Esophagus (tissue), 2 donors: ENCODE data around the gene LAMA2. TPM values are rescaled to one million over a fixed set of nuclear protein-coding genes. Genes with fewer than 3 reads are reported as not detected.

ENCODE experiments used
- H3K27ac ChIP-seq, 2 donors: one replicate each; pipeline ENCODE4 v1.5.1; 2013; ENCODE audit warnings: low read depth in 2 of 2, mild to moderate bottlenecking in 2 of 2, inconsistent platforms in 1 of 2, low read length in 1 of 2, moderate library complexity in 1 of 2
- H3K27me3 ChIP-seq, 2 donors: one replicate each; pipeline ENCODE4 v1.6.1; 2013; ENCODE audit warnings: low read length in 2 of 2, control low read depth in 1 of 2, mild to moderate bottlenecking in 1 of 2; ENCODE audit not compliant: insufficient read depth in 2 of 2, control insufficient read depth in 1 of 2
- H3K36me3 ChIP-seq, 2 donors: one replicate each; pipeline ENCODE4 v1.6.1; 2013; ENCODE audit warnings: low read length in 1 of 2; ENCODE audit not compliant: control insufficient read depth in 2 of 2, insufficient read depth in 2 of 2
- H3K4me1 ChIP-seq, 2 donors: one replicate each; pipeline ENCODE4 v1.6.1; 2013; ENCODE audit warnings: low read length in 1 of 2; ENCODE audit not compliant: control insufficient read depth in 2 of 2, insufficient read depth in 2 of 2
- H3K4me3 ChIP-seq, 2 donors: one replicate each; pipeline ENCODE4 v1.5.1; 2013; ENCODE audit warnings: low read length in 2 of 2, mild to moderate bottlenecking in 2 of 2, low read depth in 1 of 2, moderate library complexity in 1 of 2
- H3K9me3 ChIP-seq, 2 donors: one replicate each; pipeline ENCODE4 v1.6.1; 2013; ENCODE audit warnings: mild to moderate bottlenecking in 2 of 2, low read depth in 1 of 2, low read length in 1 of 2, moderate library complexity in 1 of 2; ENCODE audit not compliant: control insufficient read depth in 2 of 2, insufficient read depth in 1 of 2
- WGBS, 2 donors: extraction: QIAGEN DNeasy Blood & Tissue Kit; methylation state at CpG; one replicate each; pipeline ENCODE4 v1.1.7; 2013; 5-methylcytosine and 5-hydroxymethylcytosine counted together
- polyA plus RNA-seq, 2 donors: library from polyadenylated mRNA; stranded (reverse); fragments of 200-250 nt; gene quantifications; one replicate each; pipeline ENCODE4 v1.2.3, GENCODE V29; 2013
- donor health status: healthy with polysubstance abuse.
- donor health status: Bipolar disorder and iron deficiency.

Gene LAMA2
- polyA plus RNA-seq, 2 donors, result 0.67 to 2.7 TPM

- 94 to 95% methylated on average over 1 of the region's 1 CpG for WGBS, 2 donors
- Histone ChIP-seq H3K36me3 (no peaks in the 10 kb centered on the region), H3K9me3 (no peaks in the 10 kb centered on the region), H3K27me3 (no peaks in the 10 kb centered on the region), H3K27ac (no peak overlapping the region), H3K4me1 (no peaks in the 10 kb centered on the region), H3K4me3 (no peak overlapping the region)
These were observed 426.2 kb downstream of the LAMA2 start for GRCh38 chr6:129309154-129309553.

- WGBS, 2 donors, result 38 to 51% methylated on average over 3 of the region's 3 CpGs
- no peak overlapping the region for H3K4me3 ChIP-seq
- no peak overlapping the region for H3K27ac ChIP-seq
These were observed 429.9 kb downstream of the LAMA2 start for GRCh38 chr6:129312880-129313279.

DNA sequence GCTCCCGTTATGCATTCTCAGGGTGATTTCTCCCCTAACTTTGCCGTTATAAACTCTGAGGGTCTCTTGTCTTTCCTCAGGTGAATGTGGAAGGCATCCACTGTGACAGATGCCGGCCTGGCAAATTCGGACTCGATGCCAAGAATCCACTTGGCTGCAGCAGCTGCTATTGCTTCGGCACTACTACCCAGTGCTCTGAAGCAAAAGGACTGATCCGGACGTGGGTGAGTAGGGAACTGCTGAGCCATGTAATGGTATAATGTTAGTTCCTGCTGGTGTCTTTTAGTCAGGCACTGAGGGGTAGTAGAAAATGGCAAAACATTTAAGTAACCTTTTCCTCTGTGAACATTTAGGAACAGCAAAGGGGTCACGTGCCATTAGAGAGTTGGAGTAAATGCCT is 431.6 kb downstream of the LAMA2 start:
- no peak overlapping the region for H3K27ac ChIP-seq
- no peaks in the 10 kb centered on the region for H3K9me3 ChIP-seq
- H3K4me3 ChIP-seq, result no peak overlapping the region
- no peaks in the 10 kb centered on the region for H3K36me3 ChIP-seq
- 89% methylated on average over 9 of the region's 9 CpGs for WGBS, 2 donors
- no peaks in the 10 kb centered on the region for H3K27me3 ChIP-seq
- H3K4me1 ChIP-seq, result no peaks in the 10 kb centered on the region

More at GRCh38 chr6:129312880-129313279, 429.9 kb downstream of the LAMA2 start:
- Histone ChIP-seq H3K9me3 (no peaks in the 10 kb centered on the region), H3K27me3 (no peaks in the 10 kb centered on the region), H3K36me3 (no peaks in the 10 kb centered on the region), H3K4me1 (no peaks in the 10 kb centered on the region)

DNA sequence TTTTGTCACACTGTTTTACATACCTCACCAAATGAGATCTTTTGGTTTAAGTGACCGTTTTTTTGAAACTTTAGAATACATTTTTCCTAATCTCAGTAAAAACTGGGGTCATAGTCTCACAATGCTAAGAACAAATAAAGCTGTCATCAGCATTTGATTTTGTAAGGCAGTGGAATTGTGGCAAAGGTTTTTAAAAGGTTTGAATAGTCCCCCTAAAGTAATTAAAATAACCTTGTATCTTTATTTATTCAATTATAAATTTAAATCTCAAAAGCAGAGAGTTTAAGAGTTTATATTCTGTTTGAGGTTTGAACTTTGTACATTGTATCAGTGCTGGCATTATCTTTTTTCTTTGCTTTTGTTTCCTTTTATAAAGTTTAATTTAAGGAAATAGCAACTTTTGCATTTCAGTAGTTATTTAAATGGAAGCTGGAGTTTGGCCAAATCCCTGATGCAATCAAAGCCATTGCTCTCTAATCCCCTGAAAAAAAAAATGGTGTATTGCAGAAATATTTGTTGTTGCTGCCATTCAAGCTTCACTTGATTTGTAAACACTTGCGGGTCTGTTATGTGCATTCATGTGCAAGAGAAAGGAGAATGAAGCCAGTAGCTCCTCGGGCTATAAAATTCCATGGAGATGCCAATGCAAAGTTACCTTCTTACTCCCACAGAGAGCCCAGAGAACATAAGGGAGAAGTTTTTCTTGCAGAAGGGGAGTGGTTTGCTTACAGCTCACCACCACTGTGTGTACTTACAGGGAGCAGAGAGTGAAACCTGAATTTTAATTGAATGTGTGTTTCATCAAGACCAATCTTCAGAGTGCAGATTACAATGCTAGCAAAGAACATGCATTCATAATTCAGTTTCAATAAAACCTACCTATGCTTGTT is 435.2 kb downstream of the LAMA2 start:
- 23 to 25% methylated on average over 3 of the region's 3 CpGs for WGBS, 2 donors
- Histone ChIP-seq H3K4me1 (no peaks in the 10 kb centered on the region), H3K4me3 (no peak overlapping the region), H3K9me3 (no peaks in the 10 kb centered on the region), H3K27me3 (no peaks in the 10 kb centered on the region), H3K27ac (no peak overlapping the region), H3K36me3 (no peaks in the 10 kb centered on the region)

GRCh38 chr6:129320892-129321291 is 438.0 kb downstream of the LAMA2 start:
- no peaks in the 10 kb centered on the region for H3K4me1 ChIP-seq
- H3K36me3 ChIP-seq, result no peaks in the 10 kb centered on the region
- 57 to 62% methylated on average over 2 of the region's 2 CpGs for WGBS, 2 donors
- no peak overlapping the region for H3K27ac ChIP-seq
- H3K4me3 ChIP-seq, result no peak overlapping the region
- H3K9me3 ChIP-seq, result no peaks in the 10 kb centered on the region
- H3K27me3 ChIP-seq, result no peaks in the 10 kb centered on the region

DNA sequence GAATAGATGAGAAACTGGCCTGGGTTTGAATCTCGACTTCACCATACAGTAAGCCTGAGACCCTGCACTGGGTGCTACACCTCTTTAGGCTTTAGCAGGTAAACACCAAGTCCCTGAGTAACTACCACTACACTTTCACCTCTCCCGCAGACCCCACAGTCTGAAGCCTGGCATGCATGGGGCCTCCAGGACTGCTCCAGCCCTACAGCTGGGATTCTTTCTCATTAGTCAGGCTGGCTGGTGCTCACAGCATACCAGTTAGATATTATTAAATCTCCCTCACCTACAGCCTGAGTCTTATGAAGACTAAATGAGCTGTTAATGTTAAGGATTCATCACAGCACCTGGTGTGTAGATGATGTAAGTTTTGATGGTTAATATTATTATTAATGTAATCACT is 438.4 kb downstream of the LAMA2 start:
- H3K4me3 ChIP-seq, result no peak overlapping the region
- H3K27me3 ChIP-seq, result no peaks in the 10 kb centered on the region
- H3K27ac ChIP-seq, result no peak overlapping the region
- H3K4me1 ChIP-seq, result no peaks in the 10 kb centered on the region
- WGBS, 2 donors, result 65 to 76% methylated on average over 2 of the region's 2 CpGs
- H3K36me3 ChIP-seq, result no peaks in the 10 kb centered on the region
- H3K9me3 ChIP-seq, result no peaks in the 10 kb centered on the region

GRCh38 chr6:129324345-129324744 is 441.4 kb downstream of the LAMA2 start:
- Histone ChIP-seq H3K27me3 (no peaks in the 10 kb centered on the region), H3K4me3 (no peak overlapping the region), H3K4me1 (no peaks in the 10 kb centered on the region), H3K27ac (no peak overlapping the region), H3K9me3 (no peaks in the 10 kb centered on the region), H3K36me3 (no peaks in the 10 kb centered on the region)
- 92 to 97% methylated on average over 5 of the region's 5 CpGs for WGBS, 2 donors

- Histone ChIP-seq H3K27me3 (no peaks in the 10 kb centered on the region), H3K4me3 (no peak overlapping the region)
- WGBS, 2 donors, result 84 to 86% methylated on average over 4 of the region's 4 CpGs
These were observed 446.7 kb downstream of the LAMA2 start for GRCh38 chr6:129329678-129330077.

DNA sequence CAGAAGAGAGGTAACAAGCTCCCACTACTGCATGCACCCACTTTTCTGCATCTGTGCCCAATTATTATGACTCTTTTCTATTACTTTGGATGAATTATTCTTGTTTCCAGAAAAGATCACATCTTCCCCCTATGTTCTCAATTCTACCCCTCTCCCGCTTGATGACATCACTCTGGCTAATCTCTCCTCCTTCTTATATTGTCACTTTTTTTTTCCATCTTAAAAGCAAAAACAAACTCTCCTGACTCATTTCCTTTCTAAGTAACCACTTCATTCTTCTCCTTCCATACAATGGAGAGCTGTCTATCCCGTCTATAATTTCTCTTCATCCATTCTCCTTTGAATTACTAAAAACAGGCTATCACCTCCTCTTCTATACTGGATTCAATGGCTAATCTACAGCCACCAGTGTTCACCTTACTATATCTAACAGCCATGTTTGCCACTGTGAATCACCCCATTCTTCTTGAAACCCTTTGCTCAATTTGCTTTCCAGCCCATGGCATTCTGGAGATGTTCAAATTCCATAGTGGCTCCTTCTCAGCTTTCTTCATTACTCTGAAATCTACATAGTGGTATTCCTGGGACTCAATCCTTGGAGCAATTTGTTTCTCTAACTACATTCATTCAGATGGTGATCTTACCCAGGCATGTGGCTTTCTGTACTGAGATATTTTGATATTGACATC is 448.7 kb downstream of the LAMA2 start:
- Histone ChIP-seq H3K9me3 (no peaks in the 10 kb centered on the region), H3K4me1 (no peaks in the 10 kb centered on the region), H3K4me3 (no peak overlapping the region), H3K27me3 (no peaks in the 10 kb centered on the region), H3K27ac (no peak overlapping the region), H3K36me3 (no peaks in the 10 kb centered on the region)
- 70 to 74% methylated on average over 2 of the region's 2 CpGs for WGBS, 2 donors

More at GRCh38 chr6:129329678-129330077, 446.7 kb downstream of the LAMA2 start:
- Histone ChIP-seq H3K27ac (no peak overlapping the region), H3K4me1 (no peaks in the 10 kb centered on the region), H3K9me3 (no peaks in the 10 kb centered on the region), H3K36me3 (no peaks in the 10 kb centered on the region)
